ENCODE data around the gene RFX7. TPM values are rescaled to one million over a fixed set of nuclear protein-coding genes. Genes with fewer than 3 reads are reported as not detected.

Gene RFX7
- total and polyA plus RNA-seq, 8 donors: 0.58 to 41.4 (median 1.7) TPM

- no peak for DNase-seq
- 95 to 99% (median 97%) methylated on average over 2 of the region's 2 CpGs for WGBS, 5 donors
- Histone ChIP-seq H3K27ac (no peak overlapping the region), H3K4me1 (peaks cover 0 to 5% (median 0%) of the 10 kb centered on the region in 4 donors), H3K36me3 (peaks cover 9 to 31% (median 24%) of the 10 kb centered on the region in 4 donors), H3K4me3 (no peak overlapping the region), H3K27me3 (no peaks in the 10 kb centered on the region), H3K9me3 (peaks cover 5 to 46% (median 33%) of the 10 kb centered on the region in 4 donors)
- intact Hi-C loops (cut with DNase I; ENCODE audit: low total_unique reads): no loop called here
- no peak for TF ChIP-seq POLR2AphosphoS5 (IDR thresholded peaks at IDR 0.05)
- TF ChIP-seq CTCF (IDR thresholded peaks at IDR 0.05): no peak
- no peak for TF ChIP-seq EP300 (IDR thresholded peaks at IDR 0.05)
- no peak for TF ChIP-seq POLR2A (IDR thresholded peaks at IDR 0.05)
These were observed 15.9 kb downstream of the RFX7 start for GRCh38 chr15:56227780-56228179.

DNA sequence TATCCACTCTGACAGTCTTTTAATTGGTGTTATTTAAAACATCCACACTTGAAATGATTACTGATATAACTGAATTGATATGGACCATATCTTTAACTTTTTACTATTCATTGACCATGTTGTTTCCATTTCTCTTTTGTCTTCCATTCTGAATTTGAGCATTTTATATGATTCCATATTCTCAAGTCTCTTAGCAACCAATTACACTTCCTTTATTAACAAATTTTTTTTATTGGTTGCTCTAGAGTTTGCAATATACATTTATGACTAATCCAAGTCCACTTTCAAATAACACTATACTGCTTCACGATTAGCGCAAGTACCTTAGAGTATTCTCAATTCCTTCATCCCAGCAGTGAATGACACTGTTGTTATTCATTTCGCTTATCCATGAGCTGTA is 16.4 kb downstream of the RFX7 start:
- H3K4me3 ChIP-seq: no peak overlapping the region
- 84 to 97% (median 94%) methylated on average over 3 of the region's 3 CpGs for WGBS, 5 donors
- H3K9me3 ChIP-seq: peaks cover 5 to 46% (median 29%) of the 10 kb centered on the region in 4 donors
- H3K27me3 ChIP-seq: no peaks in the 10 kb centered on the region
- H3K27ac ChIP-seq: no peak overlapping the region
- no peak for TF ChIP-seq CTCF (IDR thresholded peaks at IDR 0.05)
- TF ChIP-seq POLR2A (IDR thresholded peaks at IDR 0.05): no peak
- TF ChIP-seq POLR2AphosphoS5 (IDR thresholded peaks at IDR 0.05): no peak
- H3K36me3 ChIP-seq: peaks cover 6 to 26% (median 20%) of the 10 kb centered on the region in 4 donors
- peaks cover 0 to 5% (median 0%) of the 10 kb centered on the region in 4 donors for H3K4me1 ChIP-seq
- intact Hi-C loops (cut with DNase I; ENCODE audit: low total_unique reads): no loop called here
- DNase-seq: no peak

DNA sequence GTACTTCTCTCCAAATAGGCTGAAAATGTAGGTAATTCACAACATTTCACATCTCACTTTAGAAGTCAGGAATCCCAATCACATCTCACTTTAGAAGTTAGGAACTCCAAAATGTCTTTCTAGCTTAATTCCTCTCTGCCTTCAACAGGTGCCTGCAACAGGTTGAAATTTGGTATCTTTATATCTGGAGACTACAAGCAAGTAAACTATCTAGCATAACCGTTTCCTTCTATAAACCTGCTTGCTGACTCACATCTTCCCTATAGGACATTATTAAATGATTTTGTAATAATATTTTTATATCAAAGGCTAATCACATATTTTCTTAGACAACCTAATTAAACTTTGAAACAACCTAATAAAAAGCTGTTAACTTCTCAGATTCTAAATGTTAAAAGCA is 18.2 kb downstream of the RFX7 start:
- no peaks in the 10 kb centered on the region for H3K27me3 ChIP-seq
- H3K27ac ChIP-seq: no peak overlapping the region
- H3K9me3 ChIP-seq: peaks cover 0 to 35% (median 14%) of the 10 kb centered on the region in 4 donors
- H3K36me3 ChIP-seq: peaks cover 0 to 8% (median 5%) of the 10 kb centered on the region in 4 donors
- no peak overlapping the region for H3K4me3 ChIP-seq
- intact Hi-C loops (cut with DNase I; ENCODE audit: low total_unique reads): no loop called here
- H3K4me1 ChIP-seq: peaks cover 0 to 5% (median 0%) of the 10 kb centered on the region in 4 donors
- TF ChIP-seq POLR2AphosphoS5 (IDR thresholded peaks at IDR 0.05) (no peak), POLR2A (IDR thresholded peaks at IDR 0.05) (no peak), CTCF (IDR thresholded peaks at IDR 0.05) (no peak)
- DNase-seq: no peak
- WGBS, 5 donors: 76 to 84% (median 80%) methylated on average over 1 of the region's 1 CpG

- WGBS, 5 donors: 96 to 100% (median 98%) methylated on average over 3 of the region's 3 CpGs
- Histone ChIP-seq H3K9me3 (peaks cover 0 to 14% (median 6%) of the 10 kb centered on the region in 4 donors), H3K4me1 (peaks cover 0 to 5% (median 0%) of the 10 kb centered on the region in 4 donors), H3K27ac (no peak overlapping the region), H3K36me3 (peaks cover 0 to 4% (median 0%) of the 10 kb centered on the region in 4 donors), H3K27me3 (no peaks in the 10 kb centered on the region), H3K4me3 (no peak overlapping the region)
- DNase-seq: no peak
- TF ChIP-seq CTCF (IDR thresholded peaks at IDR 0.05) (no peak), EP300 (IDR thresholded peaks at IDR 0.05) (no peak), POLR2A (IDR thresholded peaks at IDR 0.05) (no peak), POLR2AphosphoS5 (IDR thresholded peaks at IDR 0.05) (no peak)
- intact Hi-C loops (cut with DNase I; ENCODE audit: low total_unique reads): no loop called here
These were observed 21.4 kb downstream of the RFX7 start for GRCh38 chr15:56222302-56222701.
